CD4-positive, alpha-beta T cell treated with Interleukin-17A for 4 hours (primary cell): ENCODE measurements around the gene DNAJC9.

ENCODE experiments used
- DNase-seq: peaks from one replicate; pipeline ENCODE4 v3.0.0-alpha.2; 2020; ENCODE audit warnings: mixed read lengths

The DNAJC9 gene

GRCh38 chr10:73238990-73239566 is 8.0 kb downstream of the DNAJC9 start:
- DNase-seq = no peak

- no peak for DNase-seq
Observed at GRCh38 chr10:73234695-73235094, 12.4 kb downstream of the DNAJC9 start.

GRCh38 chr10:73233883-73234282 is 13.2 kb downstream of the DNAJC9 start:
- no peak for DNase-seq

DNA sequence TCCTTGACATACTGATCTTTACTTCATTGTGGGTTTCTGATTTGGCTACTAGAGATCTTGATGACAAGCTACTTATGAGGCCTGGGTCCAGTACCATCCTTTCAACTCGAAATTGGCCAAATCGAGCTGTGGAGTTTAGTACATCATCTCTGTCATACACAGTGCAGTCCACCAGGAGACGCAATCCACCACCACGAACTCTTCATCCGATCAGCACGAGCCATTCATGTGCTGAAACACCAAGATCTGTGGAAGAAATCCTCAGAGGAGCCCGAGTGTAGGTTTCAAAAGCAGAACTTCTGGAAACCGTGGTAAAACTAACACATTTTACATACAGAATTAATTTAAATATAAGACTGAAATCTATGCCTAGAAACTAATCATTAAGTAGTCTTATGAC is 14.2 kb downstream of the DNAJC9 start:
- DNase-seq = no peak

GRCh38 chr10:73229567-73229966 is 17.5 kb downstream of the DNAJC9 start:
- DNase-seq = no peak

DNA sequence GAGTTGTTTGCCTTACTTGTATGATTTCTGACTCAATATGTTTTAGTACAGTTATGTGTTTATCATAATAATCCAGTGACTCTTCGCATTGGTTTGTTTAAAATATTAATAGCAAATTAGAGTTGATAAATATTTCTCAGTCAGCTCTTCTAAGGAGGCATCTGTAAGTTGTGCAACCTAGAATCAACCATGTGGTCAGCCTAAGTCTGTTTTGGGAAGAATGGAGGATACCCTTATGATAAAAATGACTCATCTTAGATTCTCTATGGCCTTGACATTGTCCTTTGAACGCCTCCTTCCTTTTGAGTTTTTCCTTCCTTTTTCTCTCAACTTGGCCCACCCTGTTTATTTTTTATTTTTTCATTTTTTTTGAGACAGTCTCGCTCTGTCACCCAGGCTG is 18.8 kb downstream of the DNAJC9 start:
- DNase-seq = no peak

GRCh38 chr10:73226663-73227062 is 20.4 kb downstream of the DNAJC9 start:
- DNase-seq = no peak

- no peak for DNase-seq
Observed at GRCh38 chr10:73225518-73225917, 21.5 kb downstream of the DNAJC9 start.

GRCh38 chr10:73220989-73221388 is 26.1 kb downstream of the DNAJC9 start:
- no peak for DNase-seq

GRCh38 chr10:73219384-73219783 is 27.7 kb downstream of the DNAJC9 start:
- DNase-seq = no peak

DNA sequence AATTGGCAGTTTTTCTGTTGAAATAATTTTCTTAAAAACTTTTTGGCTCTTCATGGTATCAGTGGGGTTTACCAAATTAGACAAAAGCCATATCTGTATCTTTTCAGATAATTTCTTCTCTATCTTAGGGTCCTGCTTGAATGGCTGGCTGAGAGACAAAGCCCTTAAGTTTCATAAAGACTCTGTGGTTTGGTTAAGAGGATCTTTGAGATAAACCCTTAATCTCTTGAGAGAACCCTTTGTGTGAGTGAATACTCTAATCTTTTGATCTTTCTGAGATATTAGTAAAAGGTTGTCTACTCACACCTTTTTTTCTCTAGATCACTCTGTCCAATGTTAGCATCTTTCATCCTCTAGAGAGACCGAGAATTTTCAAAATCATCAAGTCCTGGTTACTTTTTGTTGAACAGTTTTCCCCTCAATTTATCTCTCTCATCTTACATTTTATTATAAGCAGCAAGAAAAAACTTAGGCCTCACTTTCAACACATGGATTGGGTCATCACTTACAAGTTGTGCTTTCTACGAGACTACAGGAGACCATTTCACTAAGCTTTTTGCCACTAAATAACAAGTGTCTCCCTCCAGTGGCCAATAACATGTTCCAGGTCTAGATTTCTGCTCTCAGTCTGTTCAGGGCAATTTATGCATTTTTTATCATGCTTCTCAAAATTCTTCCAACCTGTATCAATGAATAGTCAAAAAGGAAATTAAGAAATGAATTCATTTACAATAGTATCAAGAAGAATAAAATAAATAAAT is 28.4 kb downstream of the DNAJC9 start:
- no peak for DNase-seq

- DNase-seq = no peak
Observed at GRCh38 chr10:73217628-73218027, 29.4 kb downstream of the DNAJC9 start.

DNA sequence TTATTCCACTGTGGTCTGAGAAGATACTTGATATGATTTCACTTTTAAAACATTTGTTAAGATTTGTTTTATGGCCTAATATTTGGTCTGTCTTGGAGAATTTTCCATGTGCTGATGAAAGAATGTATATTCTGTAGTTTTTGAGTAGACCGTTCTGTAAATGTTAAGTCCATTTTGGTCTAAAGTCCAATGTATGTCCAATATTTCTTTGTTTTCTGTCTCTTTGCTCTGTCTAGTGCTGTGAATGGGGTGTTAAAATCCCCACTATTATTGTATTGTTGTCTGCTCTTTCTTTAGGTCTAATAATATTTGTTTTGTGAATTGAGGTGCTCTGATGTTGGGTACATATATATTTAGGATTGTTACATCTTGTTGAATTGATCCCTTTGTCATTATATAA is 31.3 kb downstream of the DNAJC9 start:
- DNase-seq = no peak

GRCh38 chr10:73211106-73211811 is 35.8 kb downstream of the DNAJC9 start:
- DNase-seq = no peak

- no peak for DNase-seq
Observed at GRCh38 chr10:73210395-73211105, 36.5 kb downstream of the DNAJC9 start.

- DNase-seq = no peak
Observed at GRCh38 chr10:73209705-73210104, 37.4 kb downstream of the DNAJC9 start.

- no peak for DNase-seq
Observed at GRCh38 chr10:73207883-73208282, 39.2 kb downstream of the DNAJC9 start.

GRCh38 chr10:73206385-73206784 is 40.7 kb downstream of the DNAJC9 start:
- DNase-seq = no peak

DNA sequence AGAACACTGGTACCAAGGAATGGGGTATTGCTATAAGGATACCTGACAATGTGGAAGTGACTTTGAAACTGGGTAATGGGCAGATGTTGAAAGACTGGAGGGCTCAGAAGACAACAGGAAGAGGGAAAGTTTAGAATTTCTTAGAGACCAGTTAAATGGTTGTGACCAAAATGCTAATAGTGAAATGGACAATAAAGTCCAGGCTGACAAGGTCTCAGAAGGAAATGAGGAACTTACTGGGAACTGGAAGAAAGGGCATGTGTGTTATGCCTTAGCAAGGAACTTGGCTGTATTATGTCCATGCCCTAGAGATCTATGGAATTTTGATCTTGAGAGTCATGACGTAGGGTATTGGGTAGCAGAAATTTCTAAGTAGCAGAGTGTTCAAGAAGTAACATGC is 41.2 kb downstream of the DNAJC9 start:
- DNase-seq = no peak

DNA sequence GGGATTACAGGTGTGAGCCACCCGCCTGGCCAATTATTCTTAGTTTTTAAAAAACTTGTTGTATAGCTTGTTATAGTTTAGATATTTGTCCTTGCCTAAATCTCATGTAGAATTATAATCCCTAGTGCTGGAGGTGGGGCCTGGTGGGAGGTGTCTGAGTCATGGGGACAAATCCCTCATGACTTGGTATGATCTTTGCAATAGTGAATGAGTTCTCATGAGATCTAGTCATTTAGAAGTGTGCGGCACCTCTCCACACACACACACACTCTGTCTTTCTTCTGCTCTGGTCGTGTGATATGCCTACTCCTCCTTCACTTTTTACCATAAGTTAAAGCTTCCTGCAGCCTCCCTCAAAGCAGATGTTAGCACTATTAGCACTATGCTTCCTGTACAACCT is 42.0 kb downstream of the DNAJC9 start:
- no peak for DNase-seq
